ENCODE measurements around the gene CNNM2.
"Not testable (repeated sequence)": the region's sequence is repeated elsewhere in the genome, so short reads cannot be mapped to it uniquely, and the experiment has no call there.

Gene CNNM2

GRCh38 chr10:103042129-103042528, 124.0 kb downstream of the CNNM2 start:
- DNase-seq = peak in 1 of 3 donors; percentile 12

GRCh38 chr10:103042908-103043307, 124.8 kb downstream of the CNNM2 start:
- DNase-seq = no peak

GRCh38 chr10:103044942-103045489, 126.9 kb downstream of the CNNM2 start:
- peak in 1 of 3 donors; percentile 11 for DNase-seq

GRCh38 chr10:103045961-103046360, 127.9 kb downstream of the CNNM2 start:
- DNase-seq = no peak

GRCh38 chr10:103047381-103047780, 129.3 kb downstream of the CNNM2 start:
- DNase-seq = peak in 1 of 3 donors; percentile 7

- DNase-seq = peak in 1 of 3 donors; percentile 8
Observed at GRCh38 chr10:103049237-103049636, 131.1 kb downstream of the CNNM2 start.

GRCh38 chr10:103053659-103054581, 135.8 kb downstream of the CNNM2 start:
- DNase-seq = peak; percentile 34 to 64 (median 41)

- DNase-seq = no peak
Observed at GRCh38 chr10:103054621-103055020, 136.5 kb downstream of the CNNM2 start.

- DNase-seq = no peak
Observed at GRCh38 chr10:103055105-103055504, 137.0 kb downstream of the CNNM2 start.

GRCh38 chr10:103058034-103058433, 139.9 kb downstream of the CNNM2 start:
- no peak for DNase-seq

- no peak for DNase-seq
Observed at GRCh38 chr10:103060575-103060974, 142.5 kb downstream of the CNNM2 start.

GRCh38 chr10:103062854-103063590, 144.9 kb downstream of the CNNM2 start:
- DNase-seq = no peak

- no peak for DNase-seq
Observed at GRCh38 chr10:103064956-103065355, 146.9 kb downstream of the CNNM2 start.

- no peak for DNase-seq
Observed at GRCh38 chr10:103066141-103067098, 148.3 kb downstream of the CNNM2 start.

- not testable (repeated sequence) for DNase-seq
Observed at GRCh38 chr10:103067099-103067477, 149.0 kb downstream of the CNNM2 start.

GRCh38 chr10:103067484-103067883, 149.4 kb downstream of the CNNM2 start:
- no peak for DNase-seq

GRCh38 chr10:103067956-103068355, 149.9 kb downstream of the CNNM2 start:
- no peak for DNase-seq

GRCh38 chr10:103069453-103070331, 151.6 kb downstream of the CNNM2 start:
- DNase-seq = peak; percentile 46 to 62 (median 52)

- no peak for DNase-seq
Observed at GRCh38 chr10:103072276-103072675, 154.2 kb downstream of the CNNM2 start.

GRCh38 chr10:103072891-103073290, 154.8 kb downstream of the CNNM2 start:
- no peak for DNase-seq

GRCh38 chr10:103077020-103077419, 158.9 kb downstream of the CNNM2 start:
- DNase-seq = no peak

Data from suppressor macrophage treated with lipopolysaccharide for 1 hour (primary cell).